NCI-H1694 treated with DMSO at 0.1 percent for 48 hours (cell line): ENCODE measurements around the gene SRRM4.
A peak's percentile ranks its signal among the peaks of the same experiment; 100 is the strongest.

Experiments used
- DNase-seq: peaks from one replicate; lab custom pipeline; 2025; lab: John Stamatoyannopoulos, UW

Gene SRRM4

DNA sequence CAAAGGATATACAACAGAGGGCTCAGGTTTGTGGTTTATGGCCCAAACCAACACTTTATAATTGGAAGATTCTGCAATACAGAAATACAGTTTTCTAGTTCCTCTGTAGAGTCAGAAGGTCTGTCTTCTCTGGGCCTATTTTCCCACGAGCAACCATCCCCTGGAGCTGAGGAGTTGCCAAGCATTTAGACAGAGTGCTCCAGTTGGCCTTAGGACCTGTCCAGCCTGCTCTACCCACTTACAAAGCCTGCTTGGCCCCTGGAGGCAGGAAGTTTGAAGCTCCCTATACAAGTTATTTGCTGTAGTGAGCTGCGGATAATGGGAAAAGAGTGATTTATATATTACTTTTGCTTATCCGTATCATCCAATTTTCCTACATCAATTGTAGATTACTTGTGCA is 136.6 kb downstream of the SRRM4 start:
- no peak for DNase-seq

DNA sequence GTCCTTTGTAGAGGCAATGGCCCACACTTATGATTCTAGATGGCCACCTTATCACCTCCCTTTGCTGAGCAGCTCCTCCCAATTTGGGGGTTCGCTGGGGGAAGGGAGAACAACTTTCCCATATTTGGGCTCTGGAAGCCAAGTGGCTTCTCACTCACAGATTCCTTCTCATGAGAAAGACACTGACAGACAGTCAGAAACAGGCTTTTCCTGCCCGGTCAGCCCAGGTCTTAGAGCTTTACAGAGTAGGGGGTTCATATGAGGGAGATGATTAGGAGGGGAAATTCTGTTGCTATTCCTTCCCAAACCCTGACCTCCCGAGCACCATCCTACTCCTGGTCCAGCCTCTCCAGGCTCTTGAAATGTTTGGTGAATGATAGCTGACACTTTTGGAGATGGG is 137.3 kb downstream of the SRRM4 start:
- DNase-seq, result no peak

DNA sequence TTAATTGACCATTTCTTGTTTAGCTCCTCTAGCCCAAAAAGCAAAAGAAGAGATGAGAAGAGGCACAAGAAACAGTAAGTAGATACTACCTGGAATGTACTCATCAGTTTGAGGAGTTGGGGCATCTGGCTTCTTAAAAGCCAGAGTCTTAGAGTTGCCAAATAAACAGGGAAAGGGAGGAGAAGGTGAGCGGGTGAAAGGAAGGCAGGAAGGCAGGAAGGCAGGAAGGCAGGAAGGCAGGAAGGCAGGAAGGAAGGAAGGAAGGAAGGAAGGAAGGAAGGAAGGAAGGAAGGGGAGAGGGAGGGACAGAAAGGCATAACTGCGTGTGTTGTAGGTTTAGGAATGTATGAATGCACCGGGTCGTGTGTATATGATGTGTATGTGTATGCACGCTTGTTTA is 140.7 kb downstream of the SRRM4 start:
- DNase-seq, result no peak

DNA sequence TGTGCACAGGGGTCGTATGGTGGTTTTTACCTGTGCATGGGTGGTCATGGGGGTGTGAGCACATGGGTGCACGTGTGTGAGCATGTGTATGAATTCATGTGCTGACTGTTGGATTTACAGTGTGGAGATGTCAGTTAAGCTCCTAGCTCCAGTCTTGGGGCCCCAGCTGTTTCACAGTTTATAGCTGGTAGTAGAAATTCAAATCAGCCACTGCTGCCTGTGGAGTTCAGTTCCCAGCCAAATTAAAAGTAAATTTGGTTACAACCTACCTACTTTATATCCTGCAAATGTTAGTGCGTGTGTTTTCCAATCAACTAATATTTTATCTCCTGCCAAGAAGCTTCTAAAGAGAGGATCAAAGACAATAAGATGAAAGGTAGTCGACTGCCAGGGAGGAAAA is 141.4 kb downstream of the SRRM4 start:
- no peak for DNase-seq

DNA sequence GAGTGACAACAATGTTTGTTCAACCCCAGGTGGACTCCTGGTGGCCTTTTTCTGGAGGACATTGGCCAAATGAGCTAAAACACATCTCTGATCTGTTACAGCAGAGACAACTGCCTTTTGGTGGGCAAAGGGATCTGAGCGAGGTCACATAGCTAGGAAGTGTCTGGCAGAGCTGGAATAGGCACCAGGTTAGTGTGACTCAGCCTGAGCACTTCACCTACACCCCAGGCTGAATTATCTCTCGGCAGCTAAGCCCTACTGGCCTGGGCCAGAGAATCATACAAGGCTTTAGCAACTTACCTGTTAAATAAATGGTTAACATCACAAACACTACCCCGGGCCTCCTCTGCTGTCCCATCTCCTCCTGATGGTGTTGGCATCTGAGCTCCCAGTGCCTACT is 147.2 kb downstream of the SRRM4 start:
- no peak for DNase-seq

DNA sequence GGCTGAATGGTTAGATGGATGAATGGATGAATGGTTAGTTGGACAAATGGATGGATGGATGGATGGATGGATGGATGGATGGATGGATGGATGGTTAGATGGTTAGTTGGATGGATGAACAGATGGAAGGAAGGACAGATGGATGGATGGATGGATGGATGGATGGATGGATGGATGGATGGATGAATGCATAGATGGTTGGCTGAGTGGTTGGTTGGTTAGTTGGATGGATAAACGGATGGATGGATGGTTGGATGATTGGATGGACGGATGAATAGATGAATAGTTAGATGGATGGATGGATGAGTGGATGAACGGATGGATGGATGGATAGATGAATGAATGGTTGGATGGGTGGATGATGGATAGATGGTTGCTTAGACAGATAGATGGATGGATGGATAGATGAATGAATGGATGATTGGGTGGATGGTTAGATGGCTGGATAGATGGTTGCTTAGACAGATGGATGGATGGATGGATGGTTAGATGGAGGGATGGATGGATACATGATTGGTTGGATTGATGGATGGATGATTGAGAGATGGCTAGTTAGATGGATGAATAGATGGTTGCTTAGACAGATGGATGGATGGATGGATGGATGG is 148.6 kb downstream of the SRRM4 start:
- DNase-seq, result no peak

DNA sequence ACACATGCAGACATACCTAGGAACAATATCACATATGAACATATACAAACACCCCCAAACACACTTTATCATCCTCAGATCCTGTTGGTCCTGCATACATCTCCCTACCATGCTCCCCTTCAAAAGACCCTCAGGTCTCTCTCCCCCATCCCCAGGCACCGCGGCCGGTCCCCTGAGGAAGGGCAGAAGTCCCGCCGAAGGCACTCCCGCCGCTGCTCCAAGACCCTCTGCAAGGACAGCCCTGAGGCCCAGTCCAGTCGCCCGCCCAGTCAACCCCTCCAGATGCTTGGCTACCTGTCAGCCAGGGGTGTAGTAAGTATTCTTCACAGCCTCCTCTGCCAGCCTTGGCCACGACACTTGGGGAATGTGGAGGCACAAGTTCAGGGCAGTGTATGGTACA is 149.2 kb downstream of the SRRM4 start:
- no peak for DNase-seq

DNA sequence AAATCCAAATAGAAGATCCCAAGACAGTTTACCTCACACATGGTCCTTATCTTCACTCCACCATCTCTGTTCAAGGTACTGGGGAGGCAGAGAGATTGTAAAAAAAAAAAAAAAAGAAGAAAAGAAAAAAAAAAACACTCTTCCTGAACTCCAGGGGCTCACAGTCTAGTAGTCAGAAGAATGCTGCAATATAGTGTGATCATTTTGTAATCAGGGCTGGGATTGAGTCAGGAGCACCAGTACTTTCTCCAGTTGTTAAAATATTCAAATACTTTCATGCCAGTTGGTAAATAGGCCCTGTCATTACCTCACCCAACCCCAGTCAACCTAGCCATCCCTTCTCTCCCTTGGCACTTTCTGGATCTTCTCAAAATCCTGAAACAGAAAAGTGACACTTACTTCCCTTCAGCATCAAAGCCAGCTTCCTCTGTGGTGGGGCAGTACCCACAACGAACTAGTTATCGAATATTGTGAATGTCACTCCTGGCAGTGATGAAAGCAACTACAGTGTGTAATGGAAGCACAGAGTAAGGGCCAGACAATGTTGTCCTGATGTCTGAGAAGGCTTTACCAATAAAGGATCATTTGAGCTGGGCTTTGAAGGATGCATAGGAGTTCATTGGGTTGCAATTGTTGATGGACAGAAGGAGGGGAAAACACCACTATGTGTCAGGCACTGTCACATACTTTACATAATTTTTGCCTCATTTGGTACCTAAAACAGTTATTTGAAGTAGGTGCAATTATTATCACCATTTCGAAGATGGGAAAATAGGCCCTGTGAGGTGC is 153.1 kb downstream of the SRRM4 start:
- no peak for DNase-seq

DNA sequence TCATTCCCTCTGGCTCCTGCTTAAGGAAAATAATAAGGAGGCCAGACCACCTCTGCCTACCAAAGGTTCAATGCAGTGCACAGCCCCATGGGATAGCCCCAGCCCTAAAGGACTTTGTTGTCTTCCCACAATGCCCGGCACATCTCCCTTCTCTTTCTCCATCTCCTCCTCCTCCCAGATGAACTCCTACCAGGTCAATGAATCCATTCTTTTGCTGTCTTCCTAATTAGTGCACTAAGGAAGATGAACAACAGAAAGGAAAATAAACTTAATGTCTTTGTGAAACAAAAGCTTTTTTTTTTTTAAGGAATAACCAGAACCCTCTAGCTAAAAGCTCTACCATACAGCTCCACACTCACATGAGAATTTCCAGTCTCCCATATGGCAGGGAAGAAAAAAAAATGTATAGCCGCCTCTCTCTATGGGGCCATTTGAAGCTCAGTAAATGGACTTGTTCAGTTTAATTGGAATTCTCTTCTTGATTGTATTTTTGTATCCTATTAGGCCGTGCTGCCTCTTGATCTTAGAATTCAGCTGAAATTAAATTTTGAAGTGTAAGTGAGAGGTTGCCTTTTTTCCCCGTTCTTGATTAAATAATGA is 155.6 kb downstream of the SRRM4 start:
- no peak for DNase-seq

DNA sequence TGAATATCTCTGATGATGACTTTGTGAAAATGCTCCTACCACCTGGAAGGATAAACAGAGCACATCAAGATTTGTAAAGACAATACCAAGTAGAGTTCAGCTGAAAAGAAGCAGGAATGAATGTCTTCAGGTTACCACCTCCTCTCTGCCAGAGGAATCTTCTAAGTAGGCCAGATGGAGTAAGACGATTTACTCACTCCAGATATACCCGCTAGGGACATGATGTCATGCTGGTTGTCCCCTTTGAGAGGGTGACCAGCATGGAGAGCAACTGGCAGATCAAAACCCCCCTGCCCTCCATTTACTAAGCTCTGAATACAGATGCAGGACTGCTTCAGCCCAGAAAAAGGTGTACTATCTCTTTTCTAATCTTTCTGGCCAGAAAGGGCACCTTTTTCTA is 158.1 kb downstream of the SRRM4 start:
- DNase-seq, result no peak

DNA sequence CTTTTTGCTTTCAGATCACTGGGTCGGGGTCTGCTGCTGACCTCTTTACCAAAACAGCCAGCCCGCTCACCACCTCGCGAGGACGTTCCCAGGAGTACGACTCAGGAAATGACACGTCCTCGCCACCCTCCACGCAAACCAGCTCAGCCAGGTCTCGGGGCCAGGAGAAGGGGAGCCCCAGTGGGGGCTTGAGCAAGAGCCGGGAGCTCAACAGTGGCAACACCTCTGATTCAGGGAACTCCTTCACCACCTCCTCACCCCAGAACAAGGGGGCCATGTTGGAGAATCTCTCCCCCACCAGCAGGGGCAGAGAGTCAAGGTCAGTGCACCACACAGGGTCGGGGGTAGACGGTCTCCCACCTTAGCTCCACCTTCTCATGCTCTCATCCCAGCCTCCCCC is 164.0 kb downstream of the SRRM4 start:
- no peak for DNase-seq

DNA sequence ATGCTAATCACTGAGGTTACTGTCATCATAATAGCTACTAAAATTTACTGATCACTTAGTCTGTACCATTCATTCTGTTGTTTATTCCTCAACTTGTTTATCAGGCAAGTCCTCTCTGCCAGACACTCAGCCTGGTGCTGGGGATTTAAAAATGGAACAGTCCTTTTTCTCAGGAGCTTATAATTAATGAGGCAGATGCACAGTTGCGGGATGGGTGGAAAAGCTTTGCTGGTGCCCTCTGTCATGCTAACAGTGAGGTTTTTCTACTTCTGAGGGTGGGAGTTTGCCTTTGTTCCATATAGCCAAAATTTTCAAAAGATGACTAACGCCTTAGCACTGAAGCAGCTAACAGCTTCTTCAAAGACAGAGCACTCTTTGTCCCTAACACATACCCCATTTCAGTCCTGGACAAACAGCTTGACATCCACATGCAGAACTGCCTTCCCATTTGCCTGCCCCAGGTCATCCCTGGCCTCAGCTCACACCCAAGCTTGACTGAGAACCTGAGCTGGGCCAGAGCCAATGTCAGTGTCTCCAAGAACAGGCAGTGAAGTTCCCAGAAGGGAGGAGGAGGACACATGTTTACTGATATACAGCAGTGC is 166.6 kb downstream of the SRRM4 start:
- peak; percentile 12 for DNase-seq

DNA sequence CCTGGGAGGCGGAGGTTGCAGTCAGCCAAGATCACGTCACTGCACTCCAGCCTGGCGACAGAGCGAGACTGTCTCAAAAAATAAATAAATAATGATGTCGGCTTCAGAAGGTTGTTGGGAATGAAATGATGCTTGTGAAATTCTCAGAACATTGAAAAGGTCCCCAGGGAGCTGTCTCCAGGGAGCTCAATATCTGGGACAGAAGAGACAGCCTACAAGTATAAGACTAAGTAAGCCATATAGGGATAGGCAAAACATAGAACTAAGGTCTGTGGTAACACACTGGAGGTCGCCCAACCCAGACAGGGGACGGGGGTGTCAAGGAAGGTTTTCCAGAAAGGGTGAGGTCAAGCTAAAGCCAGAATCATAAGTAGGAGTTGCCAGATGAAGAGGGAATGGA is 167.9 kb downstream of the SRRM4 start:
- DNase-seq, result no peak

DNA sequence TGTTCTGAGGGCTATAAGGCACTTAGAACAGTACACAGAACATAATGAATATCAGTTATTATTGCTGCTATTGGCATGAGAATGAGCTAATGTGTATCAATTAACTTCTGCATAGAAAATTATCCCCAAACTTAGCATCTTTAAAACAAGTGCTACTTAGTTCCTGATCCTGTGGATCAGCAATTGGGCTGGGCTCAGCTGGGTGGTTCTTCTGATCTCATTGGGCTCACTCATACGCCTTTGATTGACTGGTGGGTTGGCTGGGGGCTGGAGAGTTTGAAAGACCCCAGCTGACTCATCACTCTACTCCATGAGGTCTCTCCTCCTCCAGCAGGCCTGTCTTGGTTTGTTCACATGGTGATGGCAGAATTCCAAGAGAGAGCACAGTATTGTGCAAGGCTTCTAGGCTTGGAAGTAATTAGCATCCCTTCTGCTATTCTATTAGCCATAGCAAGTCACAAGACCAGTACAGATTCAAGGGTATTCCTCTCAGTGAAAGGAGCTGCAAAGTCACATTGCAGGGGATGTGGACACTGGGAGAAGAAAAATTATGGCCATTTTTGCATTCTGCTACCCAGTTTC is 170.2 kb downstream of the SRRM4 start:
- peak; percentile 11 for DNase-seq

DNA sequence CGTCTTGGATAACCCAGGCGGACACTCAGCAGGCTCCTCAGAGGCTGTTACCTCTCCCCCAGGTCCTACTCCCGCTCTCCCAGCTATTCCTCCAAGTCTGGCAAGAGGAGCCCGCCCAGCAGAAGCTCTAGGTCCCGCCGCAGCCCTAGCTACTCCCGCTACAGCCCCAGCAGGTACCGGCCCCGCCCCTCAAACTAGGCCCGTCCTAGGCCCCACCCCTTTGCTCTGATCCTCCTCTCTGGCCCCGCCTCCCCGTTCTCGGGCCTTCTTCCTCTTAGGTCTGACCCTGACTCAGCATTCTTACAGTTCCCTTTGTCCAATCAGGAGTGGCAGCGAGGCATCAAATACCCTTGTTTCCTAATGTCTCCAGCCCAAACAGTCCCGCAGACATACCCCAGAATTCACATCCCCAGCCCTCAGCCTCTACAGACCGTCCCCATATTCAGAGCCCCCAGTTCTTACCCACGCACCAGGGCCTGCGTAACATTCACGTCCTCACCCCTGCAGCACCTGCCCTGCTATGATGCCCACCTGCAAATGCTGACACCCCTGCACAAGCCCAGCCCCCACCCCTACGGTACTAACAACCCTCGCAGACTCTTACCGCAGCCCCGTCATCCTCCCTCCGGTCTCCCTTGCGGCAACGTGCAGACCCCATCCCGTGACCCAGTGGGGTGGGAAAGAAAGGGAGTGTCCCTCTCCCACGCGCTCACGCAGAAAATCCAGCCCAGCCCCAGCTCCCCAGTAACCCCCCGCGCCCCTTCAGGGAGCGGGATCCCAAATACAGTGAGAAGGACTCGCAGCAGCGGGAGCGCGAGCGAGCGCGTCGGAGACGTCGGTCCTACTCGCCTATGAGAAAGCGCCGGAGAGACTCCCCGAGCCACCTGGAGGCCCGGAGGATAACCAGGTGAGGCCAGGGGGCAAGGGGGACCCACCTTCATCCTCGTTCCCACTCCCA is 172.4 kb downstream of the SRRM4 start:
- no peak for DNase-seq

DNA sequence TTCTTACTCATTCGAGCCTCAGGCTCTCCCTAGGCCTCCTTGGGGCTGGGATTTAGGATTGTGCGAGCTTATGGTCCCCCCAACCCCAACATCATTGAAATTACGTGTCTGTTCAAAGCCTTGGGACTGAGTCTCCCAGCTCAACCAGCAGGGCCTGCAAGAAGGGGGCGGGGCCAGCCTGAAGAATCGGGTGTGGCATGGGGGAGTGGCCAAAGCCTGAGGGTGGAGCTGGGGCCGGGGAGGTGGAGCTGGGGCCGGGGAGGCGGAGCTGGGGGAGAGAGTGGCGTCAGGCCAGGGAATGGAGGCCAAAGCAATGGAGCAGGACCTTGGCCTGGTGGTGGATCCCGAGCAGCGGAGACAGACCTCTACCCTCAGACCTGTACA is 173.1 kb downstream of the SRRM4 start:
- no peak for DNase-seq

DNA sequence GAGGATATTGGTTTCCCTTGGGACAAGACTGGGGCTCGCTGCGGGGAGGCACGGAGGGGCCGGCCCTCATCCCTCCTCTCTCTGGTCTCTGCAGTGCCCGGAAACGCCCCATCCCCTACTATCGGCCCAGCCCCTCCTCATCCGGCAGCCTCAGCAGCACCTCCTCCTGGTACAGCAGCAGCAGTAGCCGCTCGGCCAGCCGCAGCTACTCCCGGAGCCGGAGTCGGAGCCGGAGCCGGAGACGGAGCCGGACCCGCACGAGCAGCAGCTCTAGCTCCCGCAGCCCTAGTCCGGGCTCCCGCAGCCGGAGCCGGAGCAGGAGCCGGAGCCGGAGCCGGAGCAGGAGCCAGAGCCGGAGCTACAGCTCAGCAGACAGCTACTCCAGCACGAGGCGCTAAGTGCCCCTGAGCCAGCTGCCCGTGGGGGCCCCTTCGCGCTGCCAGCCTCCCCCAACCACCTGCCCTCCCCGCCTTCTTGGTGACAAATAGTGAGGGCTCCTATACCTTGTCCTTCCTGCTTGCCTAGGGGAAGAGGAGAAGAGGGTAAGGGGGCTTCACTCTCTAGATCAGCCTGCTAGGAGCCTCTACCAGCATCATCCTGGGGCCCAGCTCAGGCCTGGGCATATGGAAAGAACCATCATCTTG is 175.2 kb downstream of the SRRM4 start:
- no peak for DNase-seq

DNA sequence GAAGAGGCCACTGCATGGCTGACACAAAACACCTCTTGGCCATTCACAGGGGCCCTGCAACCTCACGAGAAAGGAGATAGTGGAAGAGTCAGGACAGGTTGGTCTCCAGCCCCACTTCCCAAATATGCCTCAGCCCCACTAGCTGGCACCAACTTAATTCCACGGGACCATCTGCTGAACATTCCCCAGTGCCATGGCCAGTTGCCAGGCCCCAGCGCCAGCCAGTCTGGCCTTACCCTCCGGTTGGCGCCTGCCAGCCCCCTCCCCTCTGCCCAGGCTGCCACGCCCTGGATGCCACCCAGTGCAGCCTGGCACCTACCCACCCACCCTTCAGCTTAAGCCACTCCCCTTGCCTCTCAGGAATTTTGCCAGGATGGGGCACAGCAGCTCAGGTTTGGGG is 176.2 kb downstream of the SRRM4 start:
- peak; percentile 85 for DNase-seq

DNA sequence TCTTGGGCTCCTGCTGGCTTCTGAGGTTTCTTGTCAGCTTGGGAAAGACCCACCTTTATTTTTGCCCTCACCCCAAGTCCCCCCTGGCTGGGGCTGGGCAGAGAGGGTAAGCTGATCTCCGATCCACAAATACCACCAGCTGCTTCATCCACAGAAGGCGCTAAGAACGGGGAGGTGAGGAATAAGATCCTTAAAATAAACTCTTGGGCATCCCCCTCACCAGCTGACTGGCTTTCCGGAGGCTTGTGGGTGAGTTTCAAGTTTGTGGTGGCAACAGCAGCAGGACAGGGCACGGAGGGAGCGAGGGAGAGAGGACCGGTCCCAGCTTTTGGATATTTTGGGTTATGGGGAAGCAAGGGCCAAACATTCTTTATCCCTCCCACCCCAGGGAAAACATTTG is 176.6 kb downstream of the SRRM4 start:
- DNase-seq, result no peak

DNA sequence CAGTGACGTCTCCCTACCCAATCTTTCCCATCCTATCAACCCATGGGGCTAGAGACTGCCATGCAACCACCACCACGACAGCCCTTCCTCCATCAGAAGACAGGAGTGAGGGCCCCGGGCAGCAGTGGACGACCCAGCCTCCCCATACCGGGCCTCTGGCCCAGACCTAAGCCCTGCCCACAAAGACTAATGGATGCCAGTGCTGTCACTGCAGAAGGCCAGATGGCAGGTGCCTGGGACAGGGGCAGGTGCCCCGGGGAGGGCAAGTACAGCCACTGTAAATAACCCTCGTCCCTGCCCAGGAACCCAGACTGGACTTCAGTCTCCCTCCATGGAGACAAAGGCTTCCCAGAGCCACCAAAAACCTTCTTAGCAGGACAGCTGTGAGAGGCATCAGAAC is 177.1 kb downstream of the SRRM4 start:
- DNase-seq, result no peak

DNA sequence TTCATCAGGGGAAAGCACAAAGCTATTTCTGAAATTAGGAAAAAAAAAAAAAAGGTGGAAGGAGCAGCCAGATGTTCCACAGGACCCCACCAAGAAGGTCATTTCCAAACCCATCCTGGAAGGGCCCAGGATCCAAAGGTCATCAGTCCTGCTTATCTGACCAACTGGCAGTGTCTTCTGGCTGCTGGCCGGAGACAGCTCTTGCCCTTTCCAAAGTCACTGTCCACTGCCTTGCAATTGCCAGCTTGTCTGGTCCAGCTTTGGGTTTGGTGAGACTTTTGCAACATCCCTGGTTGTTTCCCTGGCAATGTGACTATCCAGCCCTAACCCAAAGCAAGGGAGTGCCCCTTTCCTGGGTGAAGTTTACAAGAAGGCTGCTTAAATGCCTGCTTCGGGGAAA is 178.5 kb downstream of the SRRM4 start:
- DNase-seq, result no peak
